Skin epidermis (tissue), 12 donors: ENCODE measurements around the gene NDUFB11.
"Not testable (repeated sequence)": the region's sequence is repeated elsewhere in the genome, so short reads cannot be mapped to it uniquely, and the experiment has no call there.

Experiments
- H3K27ac ChIP-seq, 21 experiments: fragments of 200-600 bp; sonication (generic) in 11 of 21; one replicate each; pipeline ENCODE4 v1.5.0; 2020; ENCODE audit warnings: mild to moderate bottlenecking in 3 of 21, inconsistent platforms in 2 of 21, moderate library complexity in 2 of 21
- H3K4me3 ChIP-seq, 7 experiments: fragments of 200-600 bp; sonication (generic) in 2 of 7; one replicate each; pipeline ENCODE4 v1.5.0; 2020; ENCODE audit warnings: inconsistent platforms in 2 of 7, mild to moderate bottlenecking in 2 of 7, moderate library complexity in 1 of 7

NDUFB11 gene

GRCh38 chrX:47156611-47157520 is 12.4 kb upstream of the NDUFB11 start:
- H3K27ac ChIP-seq = no peak overlapping the region
- H3K4me3 ChIP-seq = no peak overlapping the region

GRCh38 chrX:47151435-47151834 is 6.9 kb upstream of the NDUFB11 start:
- Histone ChIP-seq H3K4me3 (no peak overlapping the region), H3K27ac (no peak overlapping the region)

- Histone ChIP-seq H3K4me3 (no peak overlapping the region), H3K27ac (no peak overlapping the region)
Measured at GRCh38 chrX:47148946-47149345, 4.4 kb upstream of the NDUFB11 start.

- H3K27ac ChIP-seq = peak overlapping the region in 5 of 21 experiments; percentile 62 to 95 (median 91)
- H3K4me3 ChIP-seq = peak overlapping the region in 1 of 7 experiments; percentile 61
Measured at GRCh38 chrX:47146936-47147859, 2.7 kb upstream of the NDUFB11 start.

GRCh38 chrX:47146121-47146935 is 1.8 kb upstream of the NDUFB11 start:
- Histone ChIP-seq H3K4me3 (peak overlapping the region; percentile 46 to 68 (median 56)), H3K27ac (peak overlapping the region in 18 of 21 experiments; percentile 29 to 95 (median 91))

- H3K4me3 ChIP-seq = peak overlapping the region; percentile 46 to 68 (median 56)
- H3K27ac ChIP-seq = peak overlapping the region; percentile 62 to 95 (median 90)
Measured at GRCh38 chrX:47145395-47146120, 1.1 kb upstream of the NDUFB11 start.

GRCh38 chrX:47143894-47144625 is 442 bp downstream of the NDUFB11 start:
- peak overlapping the region; percentile 46 to 68 (median 56) for H3K4me3 ChIP-seq
- peak overlapping the region; percentile 53 to 95 (median 90) for H3K27ac ChIP-seq

- no peak overlapping the region for H3K27ac ChIP-seq
- no peak overlapping the region for H3K4me3 ChIP-seq
Measured at GRCh38 chrX:47138171-47138570, 6.3 kb downstream of the NDUFB11 start.

- H3K4me3 ChIP-seq, H3K27ac ChIP-seq: not testable (repeated sequence)
Measured at GRCh38 chrX:47135650-47136049, 8.9 kb downstream of the NDUFB11 start.

- no peak overlapping the region for H3K27ac ChIP-seq
- no peak overlapping the region for H3K4me3 ChIP-seq
Measured at GRCh38 chrX:47133493-47133892, 11.0 kb downstream of the NDUFB11 start.

- Histone ChIP-seq H3K27ac (peak overlapping the region in 16 of 21 experiments; percentile 43 to 83 (median 79)), H3K4me3 (peak overlapping the region; percentile 40 to 56 (median 43))
Measured at GRCh38 chrX:47129899-47130358, 14.6 kb downstream of the NDUFB11 start.

- Histone ChIP-seq H3K4me3 (peak overlapping the region; percentile 40 to 56 (median 43)), H3K27ac (peak overlapping the region; percentile 31 to 83 (median 72))
Measured at GRCh38 chrX:47129157-47129898, 15.2 kb downstream of the NDUFB11 start.

GRCh38 chrX:47124466-47124865 is 20.0 kb downstream of the NDUFB11 start:
- H3K4me3 ChIP-seq, H3K27ac ChIP-seq: not testable (repeated sequence)

GRCh38 chrX:47116551-47117110 is 27.9 kb downstream of the NDUFB11 start:
- not testable (repeated sequence) for H3K27ac ChIP-seq, H3K4me3 ChIP-seq

GRCh38 chrX:47112316-47112954 is 32.1 kb downstream of the NDUFB11 start:
- Histone ChIP-seq H3K27ac (no peak overlapping the region), H3K4me3 (no peak overlapping the region)

GRCh38 chrX:47110936-47111615 is 33.4 kb downstream of the NDUFB11 start:
- not testable (repeated sequence) for H3K27ac ChIP-seq, H3K4me3 ChIP-seq
